ENCODE data around the gene KCNIP3. TPM values are rescaled to one million over a fixed set of nuclear protein-coding genes. Genes with fewer than 3 reads are reported as not detected.

KCNIP3 gene
- total RNA-seq, 1 donor from 2014 or later = under 0.01 TPM

GRCh38 chr2:95390881-95391321, 93.8 kb downstream of the KCNIP3 start:
- DNase-seq (ENCODE audit: low read depth) = no peak
- no peak for TF ChIP-seq CTCF (IDR thresholded peaks at IDR 0.05; ENCODE audit: insufficient read depth, low read length, severe bottlenecking)
- no peaks in the 10 kb centered on the region for H3K27me3 ChIP-seq (ENCODE audit: control insufficient read depth, insufficient read depth, low read length)
- H3K36me3 ChIP-seq (ENCODE audit: control insufficient read depth, insufficient read depth, low read length) = no peaks in the 10 kb centered on the region
- H3K4me3 ChIP-seq (ENCODE audit: low read depth, low read length) = no peak overlapping the region
- no peak for FAIRE-seq

DNA sequence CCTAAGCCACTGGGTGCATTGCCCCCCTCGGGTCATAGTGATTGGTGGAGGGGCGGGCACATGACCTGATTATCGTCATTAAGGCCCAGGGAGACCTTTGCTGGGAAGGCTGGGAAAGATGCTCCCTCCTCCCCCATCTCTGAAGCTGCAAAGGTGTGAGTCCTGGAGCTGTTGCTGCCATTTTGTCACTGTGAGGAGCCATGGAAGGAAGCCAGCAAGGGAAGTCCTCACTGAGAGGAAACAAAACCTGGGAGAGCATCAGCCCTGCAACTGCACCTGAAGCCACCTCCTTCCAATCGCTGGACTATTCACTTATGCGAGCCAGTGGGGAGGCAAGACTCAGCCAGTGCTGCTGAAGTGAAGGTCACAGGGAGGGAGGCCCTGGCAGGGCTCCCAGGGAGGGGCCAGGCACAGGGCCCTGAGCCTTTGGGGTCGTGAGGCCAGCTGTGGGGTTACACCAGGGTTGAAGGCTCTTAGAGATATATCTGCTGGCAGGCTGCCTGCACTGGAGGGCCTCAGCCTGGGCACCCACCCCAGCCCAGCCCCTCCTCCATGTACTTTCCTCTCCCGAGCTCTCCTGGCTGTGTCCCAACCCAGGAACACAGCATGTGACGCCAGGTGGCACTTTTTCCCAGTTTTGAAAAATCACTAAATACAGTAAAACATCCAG, 94.6 kb downstream of the KCNIP3 start:
- FAIRE-seq (no peak), DNase-seq (ENCODE audit: low read depth) (no peak)
- Histone ChIP-seq H3K4me3 (ENCODE audit: low read depth, low read length) (no peak overlapping the region), H3K27me3 (ENCODE audit: control insufficient read depth, insufficient read depth, low read length) (no peaks in the 10 kb centered on the region), H3K36me3 (ENCODE audit: control insufficient read depth, insufficient read depth, low read length) (no peaks in the 10 kb centered on the region)
- TF ChIP-seq CTCF (IDR thresholded peaks at IDR 0.05; ENCODE audit: insufficient read depth, low read length, severe bottlenecking) = no peak

GRCh38 chr2:95392320-95392719, 95.2 kb downstream of the KCNIP3 start:
- Histone ChIP-seq H3K36me3 (ENCODE audit: control insufficient read depth, insufficient read depth, low read length) (no peaks in the 10 kb centered on the region), H3K4me3 (ENCODE audit: low read depth, low read length) (no peak overlapping the region), H3K27me3 (ENCODE audit: control insufficient read depth, insufficient read depth, low read length) (no peaks in the 10 kb centered on the region)
- DNase-seq (ENCODE audit: low read depth) (no peak), FAIRE-seq (no peak)
- no peak for TF ChIP-seq CTCF (IDR thresholded peaks at IDR 0.05; ENCODE audit: insufficient read depth, low read length, severe bottlenecking)

DNA sequence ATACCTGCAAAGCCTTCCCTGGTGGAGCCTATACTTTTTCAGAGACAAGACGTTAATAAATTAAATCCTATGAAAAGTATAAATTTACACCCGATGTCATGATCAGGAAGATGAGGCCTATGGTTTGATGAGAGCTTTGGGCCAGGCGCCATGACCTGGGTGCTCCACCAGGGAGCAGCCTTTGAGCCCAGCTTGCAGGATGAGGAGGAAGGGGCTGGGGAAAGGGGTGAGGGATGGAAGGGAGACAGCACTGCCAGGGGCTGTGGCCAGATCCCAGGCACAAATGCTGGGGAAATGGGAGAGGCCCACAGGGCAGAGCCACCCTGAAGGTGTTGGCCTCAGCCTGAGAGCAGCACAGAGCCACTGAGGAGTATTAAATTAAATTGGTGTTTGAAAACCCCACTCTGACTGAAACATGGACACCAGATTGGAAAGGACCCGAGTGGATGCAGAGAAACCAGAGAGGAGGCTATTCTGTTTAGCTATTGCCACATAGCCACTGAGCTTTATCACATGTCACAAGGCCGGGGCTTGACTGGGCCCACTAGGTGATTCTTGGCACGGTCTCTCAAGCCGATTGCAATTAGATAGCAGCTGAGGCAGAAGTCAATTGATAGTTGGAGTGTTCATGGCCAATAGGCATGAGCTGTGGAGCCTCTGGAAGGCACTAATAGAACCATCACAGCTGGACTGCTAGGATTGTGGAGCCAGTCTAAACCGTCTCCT, 95.7 kb downstream of the KCNIP3 start:
- TF ChIP-seq CTCF (IDR thresholded peaks at IDR 0.05; ENCODE audit: insufficient read depth, low read length, severe bottlenecking) = no peak
- Histone ChIP-seq H3K36me3 (ENCODE audit: control insufficient read depth, insufficient read depth, low read length) (no peaks in the 10 kb centered on the region), H3K4me3 (ENCODE audit: low read depth, low read length) (no peak overlapping the region), H3K27me3 (ENCODE audit: control insufficient read depth, insufficient read depth, low read length) (no peaks in the 10 kb centered on the region)
- FAIRE-seq = no peak
- no peak for DNase-seq (ENCODE audit: low read depth)

GRCh38 chr2:95393901-95394300, 96.8 kb downstream of the KCNIP3 start:
- no peak for TF ChIP-seq CTCF (IDR thresholded peaks at IDR 0.05; ENCODE audit: insufficient read depth, low read length, severe bottlenecking)
- Histone ChIP-seq H3K4me3 (ENCODE audit: low read depth, low read length) (no peak overlapping the region), H3K27me3 (ENCODE audit: control insufficient read depth, insufficient read depth, low read length) (no peaks in the 10 kb centered on the region), H3K36me3 (ENCODE audit: control insufficient read depth, insufficient read depth, low read length) (no peaks in the 10 kb centered on the region)
- no peak for FAIRE-seq
- no peak for DNase-seq (ENCODE audit: low read depth)

Data from bronchial epithelial cell (primary cell).